WERI-Rb-1 (cell line): ENCODE measurements around the gene ATP6V1G3.

Experiments
- DNase-seq: peaks from one replicate; pipeline ENCODE4 v3.0.0-alpha.2; 2020
- H3K27ac ChIP-seq: fragments of 250-450 bp; sonication (Bioruptor Pico); 2 replicates; pipeline ENCODE4 v1.5.1; 2020; ENCODE audit warnings: mild to moderate bottlenecking, moderate library complexity
- H3K27me3 ChIP-seq: fragments of 250-450 bp; sonication (Bioruptor Pico); 2 replicates; pipeline ENCODE4 v1.5.1; 2021; ENCODE audit warnings: mild to moderate bottlenecking, low read depth, moderate library complexity; ENCODE audit not compliant: insufficient read depth, severe bottlenecking
- H3K36me3 ChIP-seq: fragments of 250-450 bp; sonication (Bioruptor Pico); 2 replicates; pipeline ENCODE4 v1.5.1; 2020; ENCODE audit warnings: mild to moderate bottlenecking, moderate library complexity
- H3K4me3 ChIP-seq: 2 replicates; pipeline ENCODE4 v1.5.1; 2011; ENCODE audit warnings: low read depth, mild to moderate bottlenecking, control low read depth, low read length
- H3K9me3 ChIP-seq: fragments of 250-450 bp; sonication (Bioruptor Pico); 2 replicates; pipeline ENCODE4 v1.5.1; 2021; ENCODE audit warnings: mild to moderate bottlenecking, moderate library complexity; ENCODE audit not compliant: severe bottlenecking
- TF ChIP-seq, protein P1 (sequence below): IDR thresholded peaks from 2 replicates; pipeline ENCODE4 v1.5.1; 2011; ENCODE audit warnings: low read depth, mild to moderate bottlenecking, control low read depth, inconsistent platforms, low read length

The ATP6V1G3 gene

DNA sequence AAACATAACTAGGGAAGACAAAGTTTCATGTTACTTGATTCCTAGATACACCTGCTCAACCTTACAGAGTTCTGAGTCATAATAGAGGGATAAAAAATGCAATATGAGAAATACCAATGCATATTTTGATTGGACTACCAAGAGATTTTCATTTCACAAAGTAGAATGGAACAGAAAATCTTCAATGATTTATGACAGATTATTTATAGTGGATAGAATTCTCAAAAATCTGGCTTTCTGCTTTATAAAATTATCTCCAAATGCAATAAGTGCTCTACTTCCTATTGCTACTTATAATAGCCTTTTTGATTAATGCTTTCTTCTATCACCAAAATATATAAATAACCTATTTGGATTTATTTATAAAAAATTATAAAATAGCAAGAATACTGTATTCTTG is 18.9 kb upstream of the ATP6V1G3 start:
- H3K36me3 ChIP-seq, result no peaks in the 10 kb centered on the region
- DNase-seq, result no peak
- no peak overlapping the region for H3K4me3 ChIP-seq
- H3K27ac ChIP-seq, result no peak overlapping the region
- H3K27me3 ChIP-seq, result no peaks in the 10 kb centered on the region
- TF ChIP-seq, protein P1, sequence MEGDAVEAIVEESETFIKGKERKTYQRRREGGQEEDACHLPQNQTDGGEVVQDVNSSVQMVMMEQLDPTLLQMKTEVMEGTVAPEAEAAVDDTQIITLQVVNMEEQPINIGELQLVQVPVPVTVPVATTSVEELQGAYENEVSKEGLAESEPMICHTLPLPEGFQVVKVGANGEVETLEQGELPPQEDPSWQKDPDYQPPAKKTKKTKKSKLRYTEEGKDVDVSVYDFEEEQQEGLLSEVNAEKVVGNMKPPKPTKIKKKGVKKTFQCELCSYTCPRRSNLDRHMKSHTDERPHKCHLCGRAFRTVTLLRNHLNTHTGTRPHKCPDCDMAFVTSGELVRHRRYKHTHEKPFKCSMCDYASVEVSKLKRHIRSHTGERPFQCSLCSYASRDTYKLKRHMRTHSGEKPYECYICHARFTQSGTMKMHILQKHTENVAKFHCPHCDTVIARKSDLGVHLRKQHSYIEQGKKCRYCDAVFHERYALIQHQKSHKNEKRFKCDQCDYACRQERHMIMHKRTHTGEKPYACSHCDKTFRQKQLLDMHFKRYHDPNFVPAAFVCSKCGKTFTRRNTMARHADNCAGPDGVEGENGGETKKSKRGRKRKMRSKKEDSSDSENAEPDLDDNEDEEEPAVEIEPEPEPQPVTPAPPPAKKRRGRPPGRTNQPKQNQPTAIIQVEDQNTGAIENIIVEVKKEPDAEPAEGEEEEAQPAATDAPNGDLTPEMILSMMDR, result no peak
- no peaks in the 10 kb centered on the region for H3K9me3 ChIP-seq

DNA sequence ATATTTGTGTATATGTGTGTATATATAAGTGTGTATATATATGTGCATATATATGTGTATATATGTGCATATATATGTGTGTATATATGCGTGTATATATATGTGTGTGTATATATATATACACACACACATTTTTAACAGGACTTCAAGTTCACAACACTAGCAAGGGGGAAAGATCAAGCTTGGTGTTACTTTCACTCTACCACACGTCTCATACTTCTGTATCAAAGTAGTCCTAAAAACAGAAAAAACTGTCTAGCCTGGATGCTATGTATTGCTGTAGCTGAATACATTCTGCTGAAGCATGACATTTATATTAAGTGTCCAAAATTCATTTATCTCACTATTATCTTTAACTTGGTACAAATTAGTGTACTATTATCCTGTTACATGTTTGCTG is 17.9 kb upstream of the ATP6V1G3 start:
- Histone ChIP-seq H3K27ac (no peak overlapping the region), H3K36me3 (no peaks in the 10 kb centered on the region), H3K27me3 (no peaks in the 10 kb centered on the region), H3K9me3 (no peaks in the 10 kb centered on the region), H3K4me3 (no peak overlapping the region)
- DNase-seq, result no peak
- TF ChIP-seq, protein P1, result no peak

DNA sequence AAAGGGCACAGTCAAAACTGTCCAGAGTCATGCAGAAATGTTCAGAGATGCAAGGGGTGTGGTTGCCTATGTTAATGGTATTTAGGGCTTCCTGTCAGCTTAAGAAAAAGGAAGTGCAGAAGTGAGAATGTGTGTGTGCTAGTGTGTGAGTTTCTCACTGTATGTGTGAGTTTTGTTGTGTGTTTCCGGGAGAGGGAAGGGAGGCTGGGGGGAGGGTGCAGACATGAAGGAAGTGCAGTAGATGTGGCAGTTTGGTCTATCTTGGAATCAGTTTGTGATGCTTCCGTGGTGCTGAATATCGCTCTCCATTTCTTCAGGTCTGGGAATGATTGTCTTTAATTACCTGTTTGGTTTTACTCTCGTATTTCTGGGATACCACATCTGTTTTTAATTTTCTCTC is 16.5 kb upstream of the ATP6V1G3 start:
- no peak for DNase-seq
- H3K27me3 ChIP-seq, result no peaks in the 10 kb centered on the region
- H3K9me3 ChIP-seq, result no peaks in the 10 kb centered on the region
- no peaks in the 10 kb centered on the region for H3K36me3 ChIP-seq
- TF ChIP-seq, protein P1, result no peak
- H3K4me3 ChIP-seq, result no peak overlapping the region
- no peak overlapping the region for H3K27ac ChIP-seq

DNA sequence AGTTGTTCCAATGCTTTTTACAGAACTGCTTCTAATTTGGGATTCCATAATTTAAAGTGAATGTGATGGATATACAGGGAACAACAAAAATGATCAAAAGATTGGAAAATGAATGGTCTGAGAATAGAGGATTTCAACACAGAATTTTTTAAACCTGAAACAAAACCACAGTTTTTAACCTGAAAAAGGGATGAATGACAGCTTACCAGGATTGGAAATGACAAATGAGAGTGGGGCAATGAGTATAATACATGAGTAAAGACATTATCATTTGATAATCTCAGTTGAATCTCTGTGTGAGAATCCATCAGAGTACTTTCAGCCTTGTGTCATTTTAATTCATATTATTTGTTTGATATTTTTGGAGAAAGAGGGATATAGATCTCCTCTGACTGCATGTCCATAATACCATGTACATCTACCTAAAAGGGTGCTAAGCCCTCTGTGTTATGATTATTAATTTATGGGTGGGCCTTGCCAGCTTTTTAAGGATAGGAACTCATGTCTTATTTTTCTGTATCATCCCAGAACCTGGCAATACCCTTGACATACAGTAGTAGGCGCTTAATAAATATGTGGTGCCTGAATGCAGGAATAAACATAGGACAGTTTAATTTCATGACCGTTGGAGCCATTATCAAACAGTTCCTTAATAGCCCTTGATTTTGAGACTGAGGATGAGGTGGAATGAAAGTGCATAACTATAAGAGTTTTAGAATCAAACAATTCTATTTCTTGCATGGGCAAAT is 12.4 kb upstream of the ATP6V1G3 start:
- no peaks in the 10 kb centered on the region for H3K36me3 ChIP-seq
- no peak overlapping the region for H3K27ac ChIP-seq
- no peak overlapping the region for H3K4me3 ChIP-seq
- no peaks in the 10 kb centered on the region for H3K9me3 ChIP-seq
- DNase-seq, result no peak
- no peaks in the 10 kb centered on the region for H3K27me3 ChIP-seq
- TF ChIP-seq, protein P1, result no peak

DNA sequence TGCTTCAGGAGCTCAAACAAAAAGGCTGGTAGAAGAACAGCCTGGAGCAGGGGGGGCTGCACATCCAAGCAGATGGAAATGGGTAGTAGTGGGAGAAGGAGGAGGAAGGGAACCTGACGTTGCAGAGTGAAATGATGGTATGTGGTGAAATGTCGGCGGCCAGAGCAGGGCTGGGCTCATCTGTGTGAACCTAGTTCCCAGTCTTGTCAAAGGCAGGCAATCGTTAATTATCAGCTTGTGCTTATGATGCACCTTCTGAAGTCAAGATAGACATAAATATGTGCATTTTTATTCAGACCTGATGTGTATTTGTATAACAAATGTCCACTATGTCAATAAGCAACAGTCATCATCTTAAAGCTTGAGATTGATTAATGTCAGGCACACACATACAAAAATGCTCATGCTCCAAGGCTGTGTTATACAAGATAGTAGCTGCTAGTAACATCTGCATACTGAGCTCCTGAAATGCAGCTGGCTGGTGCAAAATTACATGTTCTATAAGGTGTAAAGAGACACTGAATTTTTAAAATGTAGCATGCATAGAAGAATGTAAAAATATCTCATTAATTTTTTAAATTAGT is 10.6 kb upstream of the ATP6V1G3 start:
- Histone ChIP-seq H3K9me3 (no peaks in the 10 kb centered on the region), H3K36me3 (no peaks in the 10 kb centered on the region), H3K27me3 (no peaks in the 10 kb centered on the region), H3K4me3 (no peak overlapping the region), H3K27ac (no peak overlapping the region)
- no peak for DNase-seq
- TF ChIP-seq, protein P1, result no peak
